Left ventricle myocardium inferior (tissue), 1 donor: ENCODE data around the gene VPS13D. TPM values are rescaled to one million over a fixed set of nuclear protein-coding genes. Genes with fewer than 3 reads are reported as not detected.

Experiments
- DNase-seq: peaks from one replicate; pipeline ENCODE4 v3.0.0-alpha.2; 2020
- H3K27ac ChIP-seq: fragments of 200-600 bp; replicated peaks from 2 replicates; pipeline ENCODE4 v1.8.0; 2021
- H3K27me3 ChIP-seq: fragments of 200-600 bp; 2 replicates; pipeline ENCODE4 v1.8.0; 2021; ENCODE audit warnings: low read depth
- H3K36me3 ChIP-seq: fragments of 200-600 bp; 2 replicates; pipeline ENCODE4 v1.8.0; 2021
- H3K4me1 ChIP-seq: fragments of 200-600 bp; 2 replicates; pipeline ENCODE4 v1.8.0; 2021
- H3K4me3 ChIP-seq: fragments of 200-600 bp; 2 replicates; pipeline ENCODE4 v1.8.0; 2021; ENCODE audit warnings: mild to moderate bottlenecking, moderate library complexity
- H3K9me3 ChIP-seq: fragments of 200-600 bp; replicated peaks from 2 replicates; pipeline ENCODE4 v1.8.0; 2021
- CTCF ChIP-seq: fragments of 200-600 bp; IDR thresholded peaks from 2 replicates; pipeline ENCODE4 v1.8.0; 2021; ENCODE audit warnings: antibody characterized with exemption, mild to moderate bottlenecking, borderline replicate concordance
- intact Hi-C: fragments of 100-400 bp; cut with micrococcal nuclease; formaldehyde crosslinking; loops from one replicate; pipeline ENCODE4 v1.11.0; 2022
- total RNA-seq: library from RNA; stranded (reverse); fragmentation: NEBNext Ultra II Directional; extraction: Animal tissue kit (Norgen Biotek cat#: 25700); gene quantifications from one replicate; pipeline ENCODE4 v1.2.1, GENCODE V29; 2021
- donor health status: DM: no; HTN: yes; CAD: no; lungs with severe emphysema.

The VPS13D gene
- total RNA-seq, 1 donor from 2014 or later: 71.6 TPM

DNA sequence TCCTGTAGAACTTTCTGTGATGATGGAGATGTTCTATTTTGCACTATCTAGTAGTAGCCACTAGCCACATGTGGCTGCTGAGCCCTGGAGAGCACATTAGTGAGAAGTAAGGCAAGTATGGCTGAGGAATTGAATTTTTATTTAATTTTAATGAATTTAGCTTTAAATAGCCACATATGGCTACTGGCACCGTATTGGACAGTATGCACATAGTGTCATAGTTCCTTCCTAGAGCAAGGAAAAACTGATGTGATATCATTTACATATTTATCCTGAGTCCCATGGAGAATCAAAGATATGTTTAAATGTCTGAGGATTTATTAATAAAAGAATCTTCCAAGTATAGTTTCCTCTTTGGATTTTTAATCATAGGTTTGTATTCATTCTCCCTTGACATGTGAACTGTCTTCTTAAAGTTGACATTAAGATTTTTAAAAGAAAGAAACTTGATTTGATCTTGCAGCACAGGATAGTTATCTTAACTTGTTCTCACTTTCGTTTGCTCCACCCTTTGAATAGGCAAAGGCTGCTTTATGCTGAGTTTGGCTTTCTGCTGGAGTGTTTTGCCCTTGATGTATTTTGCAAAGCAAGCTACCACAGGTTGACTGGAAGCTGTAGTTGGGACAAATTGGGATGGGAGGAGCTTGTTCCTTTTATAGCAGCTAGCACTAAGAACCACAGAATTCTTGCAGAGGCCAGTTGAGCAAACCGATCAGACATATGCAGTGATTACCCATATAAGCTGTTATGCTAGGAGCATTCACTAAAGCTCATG lies 129.7 kb downstream of the VPS13D start:
- no peak for DNase-seq
- H3K36me3 ChIP-seq: peaks cover 89% of the 10 kb centered on the region
- H3K27ac ChIP-seq: peak overlapping the region; percentile 6
- H3K4me3 ChIP-seq: no peak overlapping the region
- no peaks in the 10 kb centered on the region for H3K27me3 ChIP-seq
- H3K4me1 ChIP-seq: peaks cover 43% of the 10 kb centered on the region
- no peak for TF ChIP-seq CTCF
- H3K9me3 ChIP-seq: no peaks in the 10 kb centered on the region
- intact Hi-C loops: no loop called here

- H3K4me1 ChIP-seq: peaks cover 5% of the 10 kb centered on the region
- no peaks in the 10 kb centered on the region for H3K27me3 ChIP-seq
- peaks cover 91% of the 10 kb centered on the region for H3K36me3 ChIP-seq
- no peak overlapping the region for H3K4me3 ChIP-seq
- no peak overlapping the region for H3K27ac ChIP-seq
- DNase-seq: no peak
- intact Hi-C loops: no loop called here
- TF ChIP-seq CTCF: no peak
- H3K9me3 ChIP-seq: no peaks in the 10 kb centered on the region
These were observed 138.8 kb downstream of the VPS13D start for GRCh38 chr1:12368646-12369045.

DNA sequence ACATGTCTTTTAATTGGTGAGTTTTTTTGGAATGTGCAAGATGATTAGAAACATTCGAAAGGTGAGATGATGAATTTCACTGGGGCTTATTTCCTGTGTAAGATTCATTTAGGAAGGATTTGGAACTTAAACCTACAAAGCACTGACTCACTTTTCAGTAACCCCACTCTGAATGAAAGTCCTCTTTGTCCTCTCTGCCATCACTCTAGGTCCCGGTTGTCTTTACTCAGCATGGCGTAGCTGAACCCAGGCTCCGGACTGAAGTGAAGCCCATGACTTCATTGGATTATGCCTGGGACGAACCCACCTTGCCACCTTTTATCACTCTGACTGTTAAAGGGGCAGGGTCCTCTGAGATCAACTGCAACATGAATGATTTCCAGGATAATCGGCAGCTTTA lies 139.4 kb downstream of the VPS13D start:
- intact Hi-C loops: no loop called here
- no peak overlapping the region for H3K27ac ChIP-seq
- H3K36me3 ChIP-seq: peaks cover 91% of the 10 kb centered on the region

DNA sequence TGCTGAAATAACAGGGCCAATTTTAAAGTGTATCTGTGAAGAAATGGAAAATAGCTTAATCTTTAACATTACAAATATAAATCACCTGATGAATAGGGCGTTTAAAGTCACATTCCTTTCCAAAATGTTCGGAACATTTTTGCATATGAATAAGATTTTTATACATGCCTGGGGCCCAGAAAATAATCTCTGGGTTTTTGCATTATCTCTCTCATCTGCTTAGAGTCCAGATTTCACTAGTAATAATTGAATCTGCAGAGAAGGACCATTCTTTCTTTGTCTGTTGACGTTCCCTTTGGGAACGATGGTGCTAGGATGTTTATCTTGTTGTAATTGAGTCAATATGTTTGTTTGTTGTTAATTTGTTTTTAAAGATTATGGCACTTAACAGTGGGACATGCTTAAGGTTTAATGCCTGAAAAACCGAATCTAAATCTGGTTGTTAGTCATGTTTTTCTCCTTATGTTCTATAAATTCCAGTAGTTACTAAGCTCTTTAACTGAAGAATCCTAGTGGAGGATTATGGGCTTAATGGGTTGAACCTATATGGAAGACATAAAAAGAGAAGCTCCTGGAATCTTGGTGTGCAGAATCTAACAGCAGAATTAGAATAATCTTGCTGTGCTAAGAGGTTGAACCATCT lies 140.6 kb downstream of the VPS13D start:
- no peak for DNase-seq
- Histone ChIP-seq H3K9me3 (no peaks in the 10 kb centered on the region), H3K27ac (no peak overlapping the region)

More for the DNA sequence above, 139.4 kb downstream of the VPS13D start:
- Histone ChIP-seq H3K4me3 (no peak overlapping the region), H3K27me3 (no peaks in the 10 kb centered on the region), H3K9me3 (no peaks in the 10 kb centered on the region), H3K4me1 (peaks cover 5% of the 10 kb centered on the region)
- no peak for DNase-seq
- no peak for TF ChIP-seq CTCF

GRCh38 chr1:12371053-12371452 lies 141.2 kb downstream of the VPS13D start:
- no peak overlapping the region for H3K27ac ChIP-seq
- no peaks in the 10 kb centered on the region for H3K9me3 ChIP-seq
- H3K36me3 ChIP-seq: peaks cover 93% of the 10 kb centered on the region
- intact Hi-C loops: no loop called here
- DNase-seq: no peak
- peaks cover 9% of the 10 kb centered on the region for H3K4me1 ChIP-seq
- no peaks in the 10 kb centered on the region for H3K27me3 ChIP-seq
- H3K4me3 ChIP-seq: no peak overlapping the region
- TF ChIP-seq CTCF: no peak

More for the DNA sequence above, 140.6 kb downstream of the VPS13D start:
- TF ChIP-seq CTCF: no peak
- Histone ChIP-seq H3K36me3 (peaks cover 91% of the 10 kb centered on the region), H3K4me3 (no peak overlapping the region), H3K27me3 (no peaks in the 10 kb centered on the region), H3K4me1 (peaks cover 5% of the 10 kb centered on the region)
- intact Hi-C loops: no loop called here
